ENCODE data around the gene TSPOAP1.

TSPOAP1 gene

DNA sequence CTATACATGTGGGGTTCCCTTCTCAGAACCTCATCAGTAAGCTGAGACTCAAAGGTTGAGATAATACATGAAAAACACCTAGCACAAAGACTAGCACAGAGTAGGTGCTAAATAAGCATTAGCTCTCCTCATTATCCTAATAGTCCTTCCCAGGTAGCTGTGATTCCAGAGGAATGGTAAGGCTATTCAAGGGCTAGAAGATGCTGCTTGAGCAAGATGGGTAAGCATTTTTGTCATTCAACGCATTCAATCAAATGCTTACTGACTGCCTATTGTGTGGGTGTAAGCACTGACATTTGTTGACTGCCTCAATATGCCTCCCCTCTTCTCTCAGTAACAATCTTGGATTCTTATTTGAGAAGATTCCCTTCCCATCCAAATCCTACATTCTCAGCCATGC is 19.4 kb upstream of the TSPOAP1 start:
- no peak for DNase-seq
- peaks cover 72 to 76% (median 73%) of the 10 kb centered on the region in 3 donors for H3K36me3 ChIP-seq
- no peaks in the 10 kb centered on the region for H3K9me3 ChIP-seq
- H3K4me1 ChIP-seq = peaks cover 0 to 19% (median 9%) of the 10 kb centered on the region in 4 donors
- TF ChIP-seq, protein P1, sequence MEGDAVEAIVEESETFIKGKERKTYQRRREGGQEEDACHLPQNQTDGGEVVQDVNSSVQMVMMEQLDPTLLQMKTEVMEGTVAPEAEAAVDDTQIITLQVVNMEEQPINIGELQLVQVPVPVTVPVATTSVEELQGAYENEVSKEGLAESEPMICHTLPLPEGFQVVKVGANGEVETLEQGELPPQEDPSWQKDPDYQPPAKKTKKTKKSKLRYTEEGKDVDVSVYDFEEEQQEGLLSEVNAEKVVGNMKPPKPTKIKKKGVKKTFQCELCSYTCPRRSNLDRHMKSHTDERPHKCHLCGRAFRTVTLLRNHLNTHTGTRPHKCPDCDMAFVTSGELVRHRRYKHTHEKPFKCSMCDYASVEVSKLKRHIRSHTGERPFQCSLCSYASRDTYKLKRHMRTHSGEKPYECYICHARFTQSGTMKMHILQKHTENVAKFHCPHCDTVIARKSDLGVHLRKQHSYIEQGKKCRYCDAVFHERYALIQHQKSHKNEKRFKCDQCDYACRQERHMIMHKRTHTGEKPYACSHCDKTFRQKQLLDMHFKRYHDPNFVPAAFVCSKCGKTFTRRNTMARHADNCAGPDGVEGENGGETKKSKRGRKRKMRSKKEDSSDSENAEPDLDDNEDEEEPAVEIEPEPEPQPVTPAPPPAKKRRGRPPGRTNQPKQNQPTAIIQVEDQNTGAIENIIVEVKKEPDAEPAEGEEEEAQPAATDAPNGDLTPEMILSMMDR (IDR thresholded peaks at IDR 0.05) = no peak
- H3K27ac ChIP-seq = no peak overlapping the region
- no peak overlapping the region for H3K4me3 ChIP-seq
- intact Hi-C loops (cut with DNase I; ENCODE audit: low total_unique reads) = no loop called here
- no peaks in the 10 kb centered on the region for H3K27me3 ChIP-seq

DNA sequence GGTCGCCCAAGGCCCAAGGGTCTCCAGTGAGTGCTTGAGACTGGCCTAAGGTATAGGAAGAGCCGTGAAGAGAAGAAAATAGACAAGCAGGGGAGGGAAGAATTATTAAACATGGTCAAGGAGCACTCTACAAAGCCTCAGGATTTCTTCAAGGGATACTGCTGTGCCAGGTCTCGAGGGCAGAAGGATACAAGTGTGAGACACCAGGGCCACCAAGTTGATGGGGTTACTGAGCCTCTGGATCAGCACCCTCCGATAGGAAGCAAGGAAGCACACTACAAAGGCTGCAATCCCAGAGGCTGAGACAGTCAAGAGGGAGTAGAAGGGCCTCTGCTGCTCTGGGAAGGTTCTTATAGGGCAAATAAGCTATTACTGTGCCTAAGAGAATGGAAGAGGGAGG is 16.9 kb upstream of the TSPOAP1 start:
- Histone ChIP-seq H3K36me3 (peaks cover 65 to 74% (median 70%) of the 10 kb centered on the region in 3 donors), H3K27me3 (no peaks in the 10 kb centered on the region), H3K27ac (no peak overlapping the region), H3K4me3 (no peak overlapping the region), H3K9me3 (no peaks in the 10 kb centered on the region), H3K4me1 (peaks cover 0 to 5% (median 1%) of the 10 kb centered on the region in 4 donors)
- intact Hi-C loops (cut with DNase I; ENCODE audit: low total_unique reads) = no loop called here
- TF ChIP-seq, protein P1 (IDR thresholded peaks at IDR 0.05) = no peak
- no peak for DNase-seq

DNA sequence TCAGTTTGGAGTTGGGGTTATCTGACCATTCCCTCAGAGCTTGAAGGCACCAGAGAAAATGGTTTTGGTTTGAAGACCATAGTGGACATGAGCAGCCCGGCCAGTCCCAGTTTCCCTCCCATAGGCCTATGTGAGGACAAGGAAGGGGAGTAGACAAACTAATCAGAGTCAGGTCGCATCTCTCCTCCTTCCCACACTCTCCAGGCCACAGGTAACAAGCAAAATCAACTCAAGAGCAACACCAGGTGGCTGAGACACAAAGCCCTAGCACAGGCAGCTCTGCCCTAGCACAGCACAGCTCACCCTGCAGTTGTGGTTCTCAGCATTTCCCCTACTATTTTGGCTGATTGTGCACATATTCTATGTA is 16.2 kb upstream of the TSPOAP1 start:
- Histone ChIP-seq H3K27me3 (no peaks in the 10 kb centered on the region), H3K4me3 (no peak overlapping the region), H3K36me3 (peaks cover 58 to 67% (median 63%) of the 10 kb centered on the region in 3 donors), H3K9me3 (no peaks in the 10 kb centered on the region), H3K27ac (no peak overlapping the region), H3K4me1 (no peaks in the 10 kb centered on the region)
- intact Hi-C loops (cut with DNase I; ENCODE audit: low total_unique reads) = no loop called here
- TF ChIP-seq, protein P1 (IDR thresholded peaks at IDR 0.05) = no peak
- DNase-seq = no peak

DNA sequence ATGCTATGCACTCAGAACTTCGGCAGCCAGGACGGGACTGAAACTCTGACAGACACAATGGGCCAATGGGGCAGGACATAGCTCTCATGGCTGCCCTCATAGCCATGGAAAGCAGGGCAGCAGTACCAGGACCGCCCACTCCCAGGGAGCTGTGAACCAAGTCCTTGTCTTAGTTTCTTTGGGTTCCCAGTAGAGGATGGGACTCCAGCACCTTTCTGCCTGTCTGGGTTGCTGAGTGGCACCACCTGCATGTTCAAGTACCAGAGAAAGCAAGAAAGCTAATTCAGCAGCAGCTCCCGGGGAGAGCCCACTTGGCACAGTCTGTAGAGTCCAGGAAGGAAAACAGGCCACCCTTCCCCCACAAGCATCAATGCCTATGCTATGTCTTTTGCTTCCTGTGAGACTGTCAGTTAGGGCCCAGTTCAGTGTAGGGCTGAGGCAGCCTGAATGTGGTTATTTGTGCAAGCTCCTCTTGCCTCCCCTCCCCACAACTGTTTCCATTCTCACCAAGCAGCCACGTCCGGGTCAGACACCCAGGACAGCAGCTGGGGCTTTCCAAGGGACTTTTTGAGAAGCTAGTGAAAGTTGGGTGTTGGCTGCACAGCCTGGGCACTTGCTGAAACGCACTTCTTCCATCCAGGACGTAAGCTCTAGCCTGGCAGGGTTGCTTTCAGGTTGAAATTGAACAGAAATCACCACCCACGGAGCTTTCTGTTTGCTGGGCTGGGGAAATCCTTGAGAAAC is 15.6 kb upstream of the TSPOAP1 start:
- intact Hi-C loops (cut with DNase I; ENCODE audit: low total_unique reads) = no loop called here
- DNase-seq = no peak
- Histone ChIP-seq H3K4me3 (no peak overlapping the region), H3K27me3 (no peaks in the 10 kb centered on the region), H3K4me1 (no peaks in the 10 kb centered on the region), H3K36me3 (peaks cover 52 to 61% (median 58%) of the 10 kb centered on the region in 3 donors), H3K27ac (no peak overlapping the region), H3K9me3 (no peaks in the 10 kb centered on the region)
- TF ChIP-seq, protein P1 (IDR thresholded peaks at IDR 0.05) = no peak

DNA sequence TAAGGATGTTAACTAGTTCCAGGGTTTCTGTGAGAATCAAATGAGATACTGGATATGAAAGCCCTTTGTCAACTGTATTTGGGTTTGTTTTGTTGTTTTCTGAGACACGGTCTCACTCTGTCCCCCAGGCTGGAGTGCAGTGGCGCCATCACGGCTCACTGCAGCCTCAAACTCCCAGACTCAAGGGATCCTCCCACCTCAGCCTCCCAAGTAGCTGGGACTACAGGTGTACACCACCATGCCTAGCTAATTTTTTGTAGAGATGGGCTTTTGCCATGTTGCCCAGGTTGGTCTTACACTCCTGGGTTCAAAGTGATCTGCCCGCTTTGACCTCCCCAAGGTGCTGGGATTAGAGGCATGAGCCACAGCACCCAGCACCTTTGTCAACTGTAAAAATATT is 14.5 kb upstream of the TSPOAP1 start:
- Histone ChIP-seq H3K36me3 (peaks cover 41 to 50% (median 47%) of the 10 kb centered on the region in 3 donors), H3K9me3 (no peaks in the 10 kb centered on the region), H3K27me3 (peaks cover 0 to 7% of the 10 kb centered on the region in 2 donors), H3K4me1 (peaks cover 0 to 3% (median 2%) of the 10 kb centered on the region in 4 donors), H3K27ac (no peak overlapping the region), H3K4me3 (no peak overlapping the region)
- DNase-seq = no peak
- intact Hi-C loops (cut with DNase I; ENCODE audit: low total_unique reads) = no loop called here
- TF ChIP-seq, protein P1 (IDR thresholded peaks at IDR 0.05) = no peak
